Naive thymus-derived CD4-positive, alpha-beta T cell (primary cell): ENCODE results near the gene PXDN. TPM values are rescaled to one million over a fixed set of nuclear protein-coding genes. Genes with fewer than 3 reads are reported as not detected.
"Not testable (repeated sequence)": the region's sequence is repeated elsewhere in the genome, so short reads cannot be mapped to it uniquely, and the experiment has no call there.

Source experiments
- ATAC-seq: fragments of 150-1000 bp; cut with Tn5 transposase; 2 replicates; pipeline ENCODE4 v1.10.0; 2021; ENCODE audit warnings: mild to moderate bottlenecking, moderate library complexity
- CTCF ChIA-PET: fragments of 350-600 bp; sonication (Branson Sonifier 250); formaldehyde crosslinking; loops from one replicate; lab custom pipeline; 2021; ENCODE audit warnings: antibody characterized with exemption; lab: Charles Lee
- POLR2A ChIA-PET: fragments of 350-600 bp; sonication (Branson Sonifier 250); formaldehyde crosslinking; loops from one replicate; lab custom pipeline; 2021; ENCODE audit warnings: antibody characterized with exemption, inconsistent platforms; lab: Charles Lee
- DNase-seq, 9 donors: peaks; one replicate each; pipeline versions ENCODE4 v3.0.0 to v3.0.0-alpha.2; 2020 to 2022; ENCODE audit warnings: mixed read lengths in 1 of 9
- H3K27ac ChIP-seq: one replicate; pipeline ENCODE4 v1.7.0; 2013; ENCODE audit warnings: mild to moderate bottlenecking, low read depth, low read length, moderate library complexity
- H3K27me3 ChIP-seq, 2 donors: one replicate each; pipeline ENCODE4 v1.7.0; 2013; ENCODE audit warnings: low read length in 2 of 2, mild to moderate bottlenecking in 2 of 2, moderate library complexity in 2 of 2; ENCODE audit not compliant: control insufficient read depth in 2 of 2, insufficient read depth in 2 of 2
- H3K36me3 ChIP-seq, 3 experiments: 1 replicate in 2 of 3; 2 replicates in 1 of 3; pipeline ENCODE4 v1.7.0; 2013; ENCODE audit warnings: low read length in 3 of 3, mild to moderate bottlenecking in 3 of 3, moderate library complexity in 1 of 3; ENCODE audit not compliant: insufficient read depth in 3 of 3, control insufficient read depth in 2 of 3
- H3K4me1 ChIP-seq, 2 donors: one replicate each; pipeline ENCODE4 v1.7.0; 2013; ENCODE audit warnings: low read length in 2 of 2, mild to moderate bottlenecking in 2 of 2, moderate library complexity in 1 of 2; ENCODE audit not compliant: control insufficient read depth in 2 of 2, insufficient read depth in 2 of 2
- H3K4me3 ChIP-seq: 2 replicates; pipeline ENCODE4 v1.7.0; 2013; ENCODE audit warnings: mild to moderate bottlenecking, low read length
- H3K9me3 ChIP-seq, 3 experiments: 1 replicate in 2 of 3; 2 replicates in 1 of 3; pipeline ENCODE4 v1.7.0; 2013; ENCODE audit warnings: low read length in 3 of 3; ENCODE audit not compliant: control insufficient read depth in 2 of 3
- H3K27ac Mint-ChIP-seq, 9 donors: one replicate each; pipeline ENCODE4 v1.8.0; 2020 to 2022; ENCODE audit warnings: mixed read lengths in 9 of 9, mild to moderate bottlenecking in 8 of 9, moderate library complexity in 5 of 9, inconsistent platforms in 2 of 9
- H3K27me3 Mint-ChIP-seq, 5 donors: one replicate each; pipeline ENCODE4 v1.8.0; 2021 to 2022; ENCODE audit warnings: mixed read lengths in 5 of 5, mild to moderate bottlenecking in 1 of 5
- H3K36me3 Mint-ChIP-seq, 5 donors: one replicate each; pipeline ENCODE4 v1.8.0; 2020 to 2022; ENCODE audit warnings: mixed read lengths in 5 of 5, mild to moderate bottlenecking in 3 of 5, inconsistent platforms in 1 of 5
- H3K4me1 Mint-ChIP-seq, 7 donors: one replicate each; pipeline ENCODE4 v1.8.0; 2020 to 2022; ENCODE audit warnings: mixed read lengths in 7 of 7, mild to moderate bottlenecking in 3 of 7, inconsistent platforms in 1 of 7
- H3K4me3 Mint-ChIP-seq, 10 donors: one replicate each; pipeline ENCODE4 v1.8.0; 2020 to 2022; ENCODE audit warnings: mild to moderate bottlenecking in 10 of 10, mixed read lengths in 10 of 10, moderate library complexity in 6 of 10, inconsistent platforms in 2 of 10
- H3K9me3 Mint-ChIP-seq, 11 donors: one replicate each; pipeline ENCODE4 v1.8.0; 2020 to 2022; ENCODE audit warnings: mixed read lengths in 11 of 11, mild to moderate bottlenecking in 4 of 11, inconsistent platforms in 1 of 11, moderate library complexity in 1 of 11
- intact Hi-C, 2 donors: fragments of 100-400 bp; cut with micrococcal nuclease; formaldehyde crosslinking; loops; one replicate each; pipeline ENCODE4 v1.15.1; 2023
- polyA plus RNA-seq, 2 donors: library from polyadenylated mRNA; unstranded; fragments of 300-500 nt; fragmentation: Illumina TruSeq; gene quantifications; one replicate each; pipeline ENCODE4 v1.2.3, GENCODE V29; 2021
- total RNA-seq, 6 experiments: library from RNA in 5 of 6; stranded (reverse) in 5 of 6; gene quantifications; 1 replicate in 5 of 6; 2 replicates in 1 of 6; pipeline ENCODE4 v1.2.3 and lab custom pipeline; 2021 to 2026

Gene PXDN
- total and polyA plus RNA-seq, 7 experiments from 2014 or later, result 0.47 to 3.1 (median 1.00) TPM; not detected in 3

DNA sequence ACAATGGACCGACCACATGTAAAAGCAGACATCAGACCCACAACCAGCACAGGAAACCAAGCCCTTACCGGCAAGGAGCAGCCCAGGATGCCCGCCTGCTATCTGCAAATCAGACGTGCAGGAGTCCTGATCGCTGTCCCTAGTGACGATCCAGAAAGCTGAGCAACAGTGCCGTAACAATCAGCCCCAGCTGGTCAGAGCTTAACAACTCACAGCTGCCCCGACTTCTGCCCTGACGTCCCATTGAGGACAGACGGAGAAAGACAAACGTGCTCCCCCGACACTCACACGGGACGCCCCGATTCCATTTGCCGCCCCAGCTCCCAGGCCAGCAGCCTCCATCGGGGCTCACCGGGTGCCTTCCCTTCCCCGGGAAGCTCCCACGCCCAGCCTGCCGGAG is 39.8 kb upstream of the PXDN start:
- Histone ChIP-seq H3K4me1 (no peaks in the 10 kb centered on the region), H3K27me3 (no peaks in the 10 kb centered on the region), H3K9me3 (no peaks in the 10 kb centered on the region), H3K4me3 (no peak overlapping the region), H3K27ac (no peak overlapping the region), H3K36me3 (no peaks in the 10 kb centered on the region)
- H3K36me3 Mint-ChIP-seq, result no peaks in the 10 kb centered on the region
- peak overlapping the region in 2 of 9 donors; percentile 9 to 89 for H3K27ac Mint-ChIP-seq
- no peaks in the 10 kb centered on the region for H3K9me3 Mint-ChIP-seq
- DNase-seq, result no peak
- ATAC-seq, result no peak
- H3K27me3 Mint-ChIP-seq, result peaks cover 2 to 39% (median 8%) of the 10 kb centered on the region in 5 donors
- intact Hi-C loops, result no loop called here
- peaks cover 0 to 12% (median 0%) of the 10 kb centered on the region in 7 donors for H3K4me1 Mint-ChIP-seq
- CTCF ChIA-PET, result no interaction called here
- POLR2A ChIA-PET, result no interaction called here
- H3K4me3 Mint-ChIP-seq, result peak overlapping the region in 2 of 10 donors; percentile 29

DNA sequence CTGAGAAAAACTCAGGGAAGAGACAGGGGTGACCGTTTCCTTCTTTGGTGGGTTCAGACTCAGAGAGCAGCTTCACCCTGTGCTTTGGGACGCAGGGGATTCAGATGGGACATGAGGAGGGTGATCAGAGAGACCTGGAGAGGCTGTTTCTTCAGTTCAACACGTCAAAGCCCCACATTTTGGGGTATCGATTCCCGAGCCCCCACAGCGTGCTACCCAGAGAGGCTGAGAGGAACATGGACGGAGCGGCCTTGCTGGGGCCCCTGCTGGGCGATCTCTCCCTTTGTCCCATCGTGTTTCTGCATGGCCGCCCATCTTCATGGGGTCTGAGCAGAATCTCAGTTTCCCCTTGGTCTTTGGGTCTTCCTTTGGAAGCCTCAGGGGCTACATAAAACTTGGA is 38.2 kb upstream of the PXDN start:
- H3K27me3 ChIP-seq, result no peaks in the 10 kb centered on the region
- ChIA-PET POLR2A (no interaction called here), CTCF (no interaction called here)
- H3K36me3 ChIP-seq, result no peaks in the 10 kb centered on the region
- no peak overlapping the region for H3K4me3 ChIP-seq
- no peak for ATAC-seq
- Mint-ChIP-seq H3K36me3 (no peaks in the 10 kb centered on the region), H3K4me3 (no peak overlapping the region), H3K9me3 (no peaks in the 10 kb centered on the region), H3K27me3 (peaks cover 0 to 36% (median 8%) of the 10 kb centered on the region in 5 donors), H3K4me1 (peaks cover 0 to 14% (median 0%) of the 10 kb centered on the region in 7 donors), H3K27ac (peak overlapping the region in 5 of 9 donors; percentile 12 to 93 (median 66))
- H3K27ac ChIP-seq, result no peak overlapping the region
- no peaks in the 10 kb centered on the region for H3K9me3 ChIP-seq
- H3K4me1 ChIP-seq, result no peaks in the 10 kb centered on the region
- DNase-seq, result no peak
- intact Hi-C loops, result no loop called here

DNA sequence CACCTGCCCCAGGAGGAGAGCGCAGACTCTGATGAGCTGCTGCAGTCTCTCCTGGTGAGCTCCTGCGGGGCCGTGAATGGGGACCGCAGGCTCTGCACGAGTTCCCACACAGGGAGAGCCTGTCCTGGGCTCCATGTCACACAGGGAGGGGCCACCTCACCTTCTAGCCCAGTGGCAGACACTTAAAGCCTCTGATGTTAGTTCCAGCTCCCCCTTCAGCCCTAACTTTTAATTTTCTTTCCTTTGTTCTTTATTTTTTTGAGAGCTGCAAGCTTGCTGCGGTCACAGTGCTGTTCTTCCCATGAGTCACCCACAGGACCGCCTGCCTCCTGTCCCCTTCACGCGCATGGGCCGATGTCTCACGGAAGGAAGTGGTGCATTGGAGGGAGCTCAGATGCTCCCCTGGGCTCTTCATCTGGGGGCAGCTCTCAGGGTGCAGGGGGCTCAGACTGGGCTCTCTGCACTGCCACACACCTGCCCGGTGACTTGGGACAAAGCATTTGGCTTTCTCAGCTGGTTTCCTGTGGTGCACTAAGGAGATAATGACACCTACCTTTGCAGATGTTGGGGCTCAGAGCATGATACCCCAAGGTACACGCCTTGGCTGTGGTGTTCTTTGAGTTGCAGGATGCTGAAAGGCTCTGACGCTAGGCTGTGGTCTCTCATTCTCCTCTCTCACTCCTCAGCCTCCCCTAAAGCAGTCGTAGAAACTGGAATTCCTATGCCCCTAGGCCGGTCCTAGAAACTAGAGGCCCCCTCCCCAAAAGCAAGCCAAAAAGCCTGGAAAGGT is 37.2 kb upstream of the PXDN start:
- POLR2A ChIA-PET, result no interaction called here
- Mint-ChIP-seq H3K4me1 (peaks cover 0 to 15% (median 0%) of the 10 kb centered on the region in 7 donors), H3K4me3 (peak overlapping the region in 4 of 10 donors; percentile 25 to 66 (median 42)), H3K9me3 (no peaks in the 10 kb centered on the region), H3K27ac (peak overlapping the region in 5 of 9 donors; percentile 66 to 93 (median 68)), H3K36me3 (no peaks in the 10 kb centered on the region), H3K27me3 (peaks cover 0 to 34% (median 8%) of the 10 kb centered on the region in 5 donors)
- CTCF ChIA-PET, result no interaction called here
- ATAC-seq, result no peak
- Histone ChIP-seq H3K9me3 (no peaks in the 10 kb centered on the region), H3K4me3 (no peak overlapping the region), H3K27ac (no peak overlapping the region), H3K27me3 (no peaks in the 10 kb centered on the region), H3K36me3 (no peaks in the 10 kb centered on the region), H3K4me1 (no peaks in the 10 kb centered on the region)
- DNase-seq, result peak in 4 of 9 donors; percentile 12 to 43 (median 20)
- intact Hi-C loops, result no loop called here

GRCh38 chr2:1780693-1781092 is 36.4 kb upstream of the PXDN start:
- H3K4me1 Mint-ChIP-seq, result peaks cover 0 to 15% (median 0%) of the 10 kb centered on the region in 7 donors
- ChIA-PET POLR2A (no interaction called here), CTCF (interaction anchor here (0.8 kb wide), 1 partner anchor 10 kb away, joined by 3 read pairs; no protein-coding TSS in a partner anchor)
- H3K9me3 Mint-ChIP-seq, result no peaks in the 10 kb centered on the region
- no peaks in the 10 kb centered on the region for H3K9me3 ChIP-seq
- ATAC-seq (no peak), DNase-seq (no peak)
- no peak overlapping the region for H3K4me3 ChIP-seq
- H3K27me3 Mint-ChIP-seq, result peaks cover 0 to 30% (median 8%) of the 10 kb centered on the region in 5 donors
- no peaks in the 10 kb centered on the region for H3K36me3 Mint-ChIP-seq
- intact Hi-C loops, result no loop called here
- no peak overlapping the region for H3K27ac ChIP-seq
- no peaks in the 10 kb centered on the region for H3K4me1 ChIP-seq
- peak overlapping the region in 2 of 10 donors; percentile 23 to 38 for H3K4me3 Mint-ChIP-seq
- H3K27ac Mint-ChIP-seq, result peak overlapping the region in 3 of 9 donors; percentile 13 to 93 (median 66)
- H3K36me3 ChIP-seq, result no peaks in the 10 kb centered on the region
- H3K27me3 ChIP-seq, result no peaks in the 10 kb centered on the region

GRCh38 chr2:1780054-1780453 is 35.7 kb upstream of the PXDN start:
- peak overlapping the region in 1 of 9 donors; percentile 93 for H3K27ac Mint-ChIP-seq
- H3K9me3 Mint-ChIP-seq, intact Hi-C loops, DNase-seq, H3K4me1 ChIP-seq, H3K36me3 Mint-ChIP-seq, H3K36me3 ChIP-seq, H3K27ac ChIP-seq, H3K27me3 ChIP-seq, POLR2A ChIA-PET, ATAC-seq, H3K9me3 ChIP-seq, H3K4me3 ChIP-seq: not testable (repeated sequence)
- H3K4me1 Mint-ChIP-seq, result peaks cover 0 to 15% (median 0%) of the 10 kb centered on the region in 7 donors
- H3K27me3 Mint-ChIP-seq, result peaks cover 0 to 30% (median 8%) of the 10 kb centered on the region in 5 donors
- CTCF ChIA-PET, result interaction anchor here (0.8 kb wide), 1 partner anchor 10 kb away, joined by 3 read pairs; no protein-coding TSS in a partner anchor
- H3K4me3 Mint-ChIP-seq, result peak overlapping the region in 3 of 10 donors; percentile 6 to 47 (median 39)

DNA sequence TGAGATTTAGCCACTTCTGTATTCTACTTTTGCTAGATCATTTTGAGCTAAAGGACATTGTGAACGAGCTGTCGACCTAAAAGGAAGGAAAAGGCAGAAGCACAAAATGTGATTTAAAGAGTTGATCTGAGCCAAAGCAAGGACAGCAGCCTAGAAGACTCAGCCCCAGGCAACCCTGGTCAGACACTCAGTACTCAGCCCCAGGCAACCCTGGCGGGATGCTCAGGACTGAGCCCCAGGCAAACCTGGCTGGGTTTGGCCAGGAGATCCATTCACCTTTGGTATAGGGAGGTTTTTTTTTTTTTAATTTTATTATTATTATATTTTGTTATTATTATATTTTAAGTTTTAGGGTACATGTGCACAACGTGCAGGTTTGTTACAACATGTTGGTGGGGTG is 34.3 kb upstream of the PXDN start:
- Histone ChIP-seq H3K27me3 (no peaks in the 10 kb centered on the region), H3K36me3 (no peaks in the 10 kb centered on the region), H3K4me1 (no peaks in the 10 kb centered on the region), H3K9me3 (no peaks in the 10 kb centered on the region), H3K4me3 (no peak overlapping the region), H3K27ac (no peak overlapping the region)
- CTCF ChIA-PET, result no interaction called here
- intact Hi-C loops, result no loop called here
- peaks cover 0 to 30% (median 8%) of the 10 kb centered on the region in 5 donors for H3K27me3 Mint-ChIP-seq
- H3K4me3 Mint-ChIP-seq, result no peak overlapping the region
- ATAC-seq (no peak), DNase-seq (no peak)
- no peaks in the 10 kb centered on the region for H3K36me3 Mint-ChIP-seq
- POLR2A ChIA-PET, result no interaction called here
- H3K27ac Mint-ChIP-seq, result peak overlapping the region in 1 of 9 donors; percentile 75
- peaks cover 0 to 15% (median 0%) of the 10 kb centered on the region in 7 donors for H3K4me1 Mint-ChIP-seq
- no peaks in the 10 kb centered on the region for H3K9me3 Mint-ChIP-seq
